Measurements from ENCODE around the gene PRKCH. TPM values are rescaled to one million over a fixed set of nuclear protein-coding genes. Genes with fewer than 3 reads are reported as not detected.

The PRKCH gene
- total RNA-seq, 1 experiment from 2014 or later, result 18.3 TPM

DNA sequence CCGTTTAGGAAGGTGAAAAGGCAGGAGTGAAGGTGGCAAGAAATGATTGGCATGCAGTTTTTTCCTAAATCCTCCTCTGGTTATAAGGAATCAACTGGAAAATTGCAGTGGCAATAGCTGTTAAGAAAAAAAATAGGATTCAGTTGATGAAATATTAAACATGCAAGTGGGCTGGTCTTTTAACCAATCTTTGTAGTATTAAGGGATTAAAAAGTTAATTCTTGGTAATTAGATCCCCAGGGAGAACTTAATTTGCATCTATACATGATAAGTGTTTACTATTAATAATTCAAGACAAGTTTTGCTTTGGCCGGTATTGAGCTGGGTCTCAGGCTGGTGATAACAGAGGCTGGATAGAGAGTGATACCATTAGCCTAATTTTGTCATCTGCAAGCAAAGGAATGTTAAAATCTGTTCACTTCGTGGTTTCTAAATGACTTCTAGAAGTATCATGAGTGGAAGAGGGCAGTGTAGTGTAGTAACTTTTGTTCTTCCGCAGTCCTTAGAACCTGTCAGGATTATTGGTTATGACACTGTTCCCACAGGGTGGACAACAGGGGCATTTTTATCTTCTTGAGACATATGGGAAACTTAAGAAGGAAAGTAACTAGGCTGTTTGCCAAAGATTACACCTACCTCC, 118.5 kb downstream of the PRKCH start:
- Mint-ChIP-seq H3K4me1 (ENCODE audit: low read depth, unreplicated experiment) (peaks cover 22% of the 10 kb centered on the region), H3K36me3 (ENCODE audit: insufficient read depth, unreplicated experiment) (no peaks in the 10 kb centered on the region), H3K4me3 (ENCODE audit: unreplicated experiment) (peak overlapping the region; percentile 69), H3K27ac (ENCODE audit: unreplicated experiment) (peak overlapping the region; percentile 98), H3K9me3 (ENCODE audit: unreplicated experiment) (no peaks in the 10 kb centered on the region), H3K27me3 (ENCODE audit: insufficient read depth, unreplicated experiment) (no peaks in the 10 kb centered on the region)
- no peaks in the 10 kb centered on the region for H3K27me3 ChIP-seq (replicated peaks; ENCODE audit: control insufficient read depth, insufficient read depth, low read length)
- ChIA-PET CTCF (no interaction called here), POLR2A (no interaction called here)
- H3K4me1 ChIP-seq, result peaks cover 35% of the 10 kb centered on the region
- H3K9me3 ChIP-seq, result no peaks in the 10 kb centered on the region
- peak overlapping the region; percentile 10 for H3K4me3 ChIP-seq (ENCODE audit: low read depth, low read length)
- intact Hi-C loops (cut with micrococcal nuclease; ENCODE audit: unreplicated experiment), result loop anchor here (1.0 to 5.0 kb wide), 5 partner anchors 10 to 158 kb away; partner anchors contain the start of genes PRKCH and TMEM30B
- TF ChIP-seq, protein P1, sequence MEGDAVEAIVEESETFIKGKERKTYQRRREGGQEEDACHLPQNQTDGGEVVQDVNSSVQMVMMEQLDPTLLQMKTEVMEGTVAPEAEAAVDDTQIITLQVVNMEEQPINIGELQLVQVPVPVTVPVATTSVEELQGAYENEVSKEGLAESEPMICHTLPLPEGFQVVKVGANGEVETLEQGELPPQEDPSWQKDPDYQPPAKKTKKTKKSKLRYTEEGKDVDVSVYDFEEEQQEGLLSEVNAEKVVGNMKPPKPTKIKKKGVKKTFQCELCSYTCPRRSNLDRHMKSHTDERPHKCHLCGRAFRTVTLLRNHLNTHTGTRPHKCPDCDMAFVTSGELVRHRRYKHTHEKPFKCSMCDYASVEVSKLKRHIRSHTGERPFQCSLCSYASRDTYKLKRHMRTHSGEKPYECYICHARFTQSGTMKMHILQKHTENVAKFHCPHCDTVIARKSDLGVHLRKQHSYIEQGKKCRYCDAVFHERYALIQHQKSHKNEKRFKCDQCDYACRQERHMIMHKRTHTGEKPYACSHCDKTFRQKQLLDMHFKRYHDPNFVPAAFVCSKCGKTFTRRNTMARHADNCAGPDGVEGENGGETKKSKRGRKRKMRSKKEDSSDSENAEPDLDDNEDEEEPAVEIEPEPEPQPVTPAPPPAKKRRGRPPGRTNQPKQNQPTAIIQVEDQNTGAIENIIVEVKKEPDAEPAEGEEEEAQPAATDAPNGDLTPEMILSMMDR (IDR thresholded peaks at IDR 0.05; ENCODE audit: insufficient read depth in 1 of 2, low read depth in 1 of 2, low read length in 1 of 2, severe bottlenecking in 1 of 2, unreplicated experiment in 1 of 2), result no peak
- DNase-seq, result no peak
- no peaks in the 10 kb centered on the region for H3K36me3 ChIP-seq (ENCODE audit: control insufficient read depth, insufficient read depth, low read length)
- no TSS peak for BruUV-seq (replicated peaks)

- Histone ChIP-seq H3K36me3 (ENCODE audit: control insufficient read depth, insufficient read depth, low read length) (no peaks in the 10 kb centered on the region), H3K4me3 (ENCODE audit: low read depth, low read length) (no peak overlapping the region), H3K27me3 (replicated peaks; ENCODE audit: control insufficient read depth, insufficient read depth, low read length) (no peaks in the 10 kb centered on the region), H3K4me1 (peaks cover 19% of the 10 kb centered on the region), H3K9me3 (no peaks in the 10 kb centered on the region)
- ChIA-PET POLR2A (no interaction called here), CTCF (no interaction called here)
- BruUV-seq (replicated peaks), result no TSS peak
- no peak overlapping the region for H3K4me3 Mint-ChIP-seq (ENCODE audit: unreplicated experiment)
- H3K27me3 Mint-ChIP-seq (ENCODE audit: insufficient read depth, unreplicated experiment), result no peaks in the 10 kb centered on the region
- DNase-seq, result no peak
- TF ChIP-seq, protein P1 (IDR thresholded peaks at IDR 0.05; ENCODE audit: insufficient read depth in 1 of 2, low read depth in 1 of 2, low read length in 1 of 2, severe bottlenecking in 1 of 2, unreplicated experiment in 1 of 2), result no peak
- peaks cover 14% of the 10 kb centered on the region for H3K4me1 Mint-ChIP-seq (ENCODE audit: low read depth, unreplicated experiment)
- no peaks in the 10 kb centered on the region for H3K9me3 Mint-ChIP-seq (ENCODE audit: unreplicated experiment)
- intact Hi-C loops (cut with micrococcal nuclease; ENCODE audit: unreplicated experiment), result no loop called here
- H3K27ac Mint-ChIP-seq (ENCODE audit: unreplicated experiment), result no peak overlapping the region
- no peaks in the 10 kb centered on the region for H3K36me3 Mint-ChIP-seq (ENCODE audit: insufficient read depth, unreplicated experiment)
These were observed 122.1 kb downstream of the PRKCH start for GRCh38 chr14:61443481-61443880.

- BruUV-seq (replicated peaks), result no TSS peak
These were observed 122.9 kb downstream of the PRKCH start for GRCh38 chr14:61444215-61444768.

More at GRCh38 chr14:61444215-61444768, 122.9 kb downstream of the PRKCH start:
- no peak for DNase-seq
- no peaks in the 10 kb centered on the region for H3K9me3 ChIP-seq
- CTCF ChIA-PET, result no interaction called here
- no peaks in the 10 kb centered on the region for H3K36me3 Mint-ChIP-seq (ENCODE audit: insufficient read depth, unreplicated experiment)
- H3K27me3 Mint-ChIP-seq (ENCODE audit: insufficient read depth, unreplicated experiment), result no peaks in the 10 kb centered on the region
- no peaks in the 10 kb centered on the region for H3K9me3 Mint-ChIP-seq (ENCODE audit: unreplicated experiment)
- intact Hi-C loops (cut with micrococcal nuclease; ENCODE audit: unreplicated experiment), result no loop called here
- no peak overlapping the region for H3K4me3 Mint-ChIP-seq (ENCODE audit: unreplicated experiment)
- H3K4me1 ChIP-seq, result peaks cover 16% of the 10 kb centered on the region
- no peaks in the 10 kb centered on the region for H3K27me3 ChIP-seq (replicated peaks; ENCODE audit: control insufficient read depth, insufficient read depth, low read length)
- H3K27ac Mint-ChIP-seq (ENCODE audit: unreplicated experiment), result no peak overlapping the region
- H3K36me3 ChIP-seq (ENCODE audit: control insufficient read depth, insufficient read depth, low read length), result no peaks in the 10 kb centered on the region
- H3K4me1 Mint-ChIP-seq (ENCODE audit: low read depth, unreplicated experiment), result peaks cover 8% of the 10 kb centered on the region
- no peak overlapping the region for H3K4me3 ChIP-seq (ENCODE audit: low read depth, low read length)
- POLR2A ChIA-PET, result no interaction called here
- TF ChIP-seq, protein P1 (IDR thresholded peaks at IDR 0.05; ENCODE audit: insufficient read depth in 1 of 2, low read depth in 1 of 2, low read length in 1 of 2, severe bottlenecking in 1 of 2, unreplicated experiment in 1 of 2), result no peak
